Measurements from ENCODE around the gene RAB35.

Gene RAB35

DNA sequence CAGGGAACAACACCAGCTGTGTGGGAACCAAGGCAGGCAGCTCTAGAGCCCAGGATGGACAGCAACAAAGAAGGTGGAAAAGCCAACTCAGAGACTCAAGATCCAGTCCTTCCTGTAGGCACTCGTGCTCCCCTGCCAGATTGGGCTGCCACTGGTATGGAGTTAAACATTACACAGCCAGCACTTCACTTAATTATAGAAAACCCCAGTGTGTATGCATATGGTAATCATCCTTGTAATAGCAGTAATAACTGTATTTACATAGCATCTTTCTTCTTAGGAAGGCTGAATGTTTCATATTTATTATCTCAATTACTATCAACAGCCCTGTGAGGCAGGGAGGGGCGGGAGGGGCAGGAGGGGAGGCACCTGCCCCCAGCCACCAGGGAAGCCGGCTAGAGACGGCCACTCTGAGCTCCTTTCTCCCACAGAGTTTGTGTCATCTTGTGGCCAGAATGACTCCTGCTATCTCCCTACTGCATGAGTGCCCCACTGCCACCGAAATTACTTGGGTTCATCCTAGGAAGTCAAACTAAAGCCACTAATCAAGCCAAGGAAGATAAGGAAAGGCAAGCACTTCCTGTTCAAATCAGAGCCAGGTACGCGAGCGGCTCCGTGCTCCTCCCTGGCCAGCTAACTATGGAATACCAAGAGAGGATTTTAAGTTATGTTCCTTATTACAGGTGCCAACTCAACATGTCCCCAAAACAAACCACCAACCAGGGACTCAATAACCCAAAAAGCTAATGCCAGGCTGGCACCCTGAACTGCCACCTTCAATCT is 15.7 kb upstream of the RAB35 start:
- DNase-seq: no peak

DNA sequence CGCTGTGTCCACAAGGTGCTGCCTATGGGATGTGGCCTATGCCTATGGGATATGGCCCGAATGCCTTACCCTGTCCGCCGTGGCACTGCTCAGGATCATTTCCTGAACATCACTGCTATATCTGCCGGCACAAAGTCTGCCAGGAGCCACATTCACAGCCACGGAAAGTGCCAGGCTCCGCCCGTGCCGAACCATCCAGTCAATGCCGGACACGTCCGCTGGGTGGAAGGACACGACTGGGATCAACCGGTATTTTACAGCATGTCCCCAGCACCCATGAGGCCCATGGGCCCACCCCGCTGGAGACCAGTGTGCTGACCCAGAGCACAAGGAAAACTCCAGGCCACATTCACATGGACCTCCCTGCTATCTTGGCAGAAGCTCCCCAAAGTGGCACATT is 14.6 kb upstream of the RAB35 start:
- no peak for DNase-seq

DNA sequence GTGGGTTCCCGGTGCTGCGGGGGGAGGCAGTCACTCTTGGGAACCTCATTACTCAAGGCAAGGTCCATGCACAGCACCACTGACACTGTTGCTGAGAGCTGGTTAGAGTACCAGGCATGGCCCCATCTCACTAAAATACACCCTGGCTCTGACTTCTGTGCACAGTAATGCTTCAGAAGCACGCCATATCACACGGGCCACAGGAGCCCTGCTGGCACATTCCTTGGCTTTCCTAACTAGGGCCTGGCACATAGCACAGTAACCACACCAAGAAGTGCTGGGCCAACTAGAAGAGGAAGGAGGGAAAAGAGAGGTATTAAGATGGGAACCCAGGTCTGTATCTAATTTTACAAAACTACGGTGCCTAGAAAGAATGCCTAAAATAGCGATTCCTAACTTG is 13.5 kb upstream of the RAB35 start:
- no peak for DNase-seq

DNA sequence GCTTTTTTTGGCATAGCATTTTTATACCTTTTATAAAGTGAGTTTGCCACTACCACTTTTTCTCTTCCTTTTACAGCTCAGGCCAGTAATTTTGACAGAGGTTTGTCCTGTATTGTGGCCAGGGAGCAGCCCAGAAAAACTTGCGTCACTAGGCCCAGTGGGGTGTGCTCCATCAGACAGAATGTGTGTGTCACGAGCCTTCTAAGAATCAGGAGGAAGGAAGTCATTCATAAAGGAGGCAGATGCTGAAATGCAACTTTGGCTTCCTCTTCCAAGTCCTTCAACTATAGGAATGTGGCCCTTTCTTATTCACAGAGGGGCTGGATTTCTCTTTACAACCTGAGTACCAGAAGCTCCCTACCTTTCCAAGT is 10.1 kb upstream of the RAB35 start:
- peak in 1 of 2 donors; percentile 53 for DNase-seq

DNA sequence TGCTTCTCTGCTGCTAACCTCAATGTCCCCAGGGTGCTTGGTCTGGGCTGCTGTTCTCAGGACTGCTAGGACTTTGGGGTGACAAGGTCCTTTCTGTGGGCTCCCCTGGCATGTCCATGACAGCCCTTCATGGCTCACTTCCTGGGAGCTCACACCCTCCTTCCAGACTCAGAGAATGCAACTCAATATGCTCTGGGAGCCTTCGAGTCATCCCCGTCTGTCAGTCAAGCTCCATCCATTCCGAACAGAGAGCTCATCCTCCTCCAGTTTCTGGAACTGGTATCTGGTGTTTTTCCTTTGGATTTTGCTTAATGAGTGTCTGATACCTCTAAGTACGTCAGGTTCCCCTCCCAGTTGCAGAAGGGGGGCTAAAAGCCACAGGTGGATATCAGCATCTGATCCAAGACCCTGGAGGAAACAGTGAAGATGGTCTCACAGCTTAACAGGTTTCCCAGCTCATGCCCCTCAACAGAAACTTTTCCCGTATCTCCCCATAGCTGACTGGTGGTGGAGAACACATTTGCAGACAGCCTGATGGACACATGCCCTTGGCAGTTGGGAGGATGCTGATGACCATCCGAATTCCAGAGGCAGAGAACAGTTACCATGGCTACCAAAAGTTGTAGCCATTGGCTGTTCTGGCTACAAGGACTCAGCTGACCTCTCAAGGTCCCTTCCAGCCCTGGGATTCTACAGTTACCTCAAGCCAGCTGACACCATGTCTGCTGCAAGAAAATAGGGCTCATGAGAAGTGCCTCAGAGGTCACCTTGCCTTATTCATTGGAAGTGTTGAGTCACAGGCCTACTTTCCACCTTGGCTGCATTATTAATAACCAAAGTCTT is 9.5 kb upstream of the RAB35 start:
- DNase-seq: no peak

DNA sequence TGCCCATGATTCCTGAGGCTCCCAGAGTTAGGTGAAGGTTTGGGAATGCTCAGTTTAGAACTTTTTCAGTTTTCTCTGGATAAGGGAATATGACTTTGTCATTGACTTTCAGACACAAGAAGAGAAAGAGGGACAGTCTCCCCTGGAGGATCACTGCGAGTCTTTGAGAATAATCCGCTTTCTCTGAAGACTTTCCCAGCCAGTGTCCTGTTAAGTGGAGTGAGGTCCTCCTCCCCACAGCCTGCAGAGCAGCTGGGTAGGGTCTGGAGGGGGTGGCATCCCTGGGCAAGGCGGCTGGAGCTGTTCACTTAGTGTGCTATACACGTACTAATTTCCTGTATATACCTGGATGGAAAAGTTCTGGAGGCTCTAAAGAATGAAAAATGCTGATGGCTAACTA is 8.5 kb upstream of the RAB35 start:
- DNase-seq: no peak

DNA sequence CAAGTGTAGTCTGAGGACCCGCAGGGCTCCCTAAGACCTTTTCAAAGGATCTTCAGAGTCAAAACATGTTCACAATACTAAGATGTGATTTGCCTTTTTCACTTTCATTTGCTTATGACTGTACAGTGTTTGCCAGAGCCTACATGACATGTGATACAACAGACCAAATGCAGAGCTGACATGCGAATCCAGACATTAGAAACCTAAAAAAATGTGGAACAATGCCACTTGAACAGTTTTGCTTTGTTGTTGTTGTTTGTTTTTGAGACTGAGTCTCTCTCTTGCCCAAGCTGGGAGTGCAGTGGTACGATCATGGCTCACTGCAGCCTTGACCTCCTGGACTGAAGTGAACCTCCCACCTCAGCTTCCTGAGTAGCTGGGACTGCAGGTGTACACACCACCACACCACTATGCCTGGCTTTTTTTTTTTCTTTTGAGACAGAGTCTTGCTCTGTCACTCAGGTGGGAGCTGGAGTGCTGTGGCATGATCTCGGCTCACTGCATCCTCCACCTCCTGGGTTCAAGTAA is 5.3 kb upstream of the RAB35 start:
- DNase-seq: peak in 1 of 2 donors; percentile 21

DNA sequence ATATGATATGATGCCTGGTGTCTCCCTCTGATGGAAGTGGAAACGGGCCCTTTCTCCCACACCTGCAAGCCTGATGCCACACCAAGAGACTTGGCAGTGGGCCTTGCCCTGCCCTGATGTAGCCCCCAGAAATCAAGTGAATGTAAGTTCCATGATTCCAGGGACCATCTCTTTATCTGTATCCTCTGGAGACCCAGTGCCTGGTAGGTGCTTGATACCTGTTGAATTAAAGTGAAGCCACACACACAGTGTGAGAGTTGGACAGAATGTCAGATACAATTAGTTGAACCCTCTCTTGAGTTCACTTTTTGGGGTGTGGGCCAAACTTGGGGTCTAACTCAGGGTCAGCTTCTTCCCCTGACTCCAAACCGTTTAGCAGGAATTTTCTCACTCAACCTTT is 4.8 kb upstream of the RAB35 start:
- no peak for DNase-seq

DNA sequence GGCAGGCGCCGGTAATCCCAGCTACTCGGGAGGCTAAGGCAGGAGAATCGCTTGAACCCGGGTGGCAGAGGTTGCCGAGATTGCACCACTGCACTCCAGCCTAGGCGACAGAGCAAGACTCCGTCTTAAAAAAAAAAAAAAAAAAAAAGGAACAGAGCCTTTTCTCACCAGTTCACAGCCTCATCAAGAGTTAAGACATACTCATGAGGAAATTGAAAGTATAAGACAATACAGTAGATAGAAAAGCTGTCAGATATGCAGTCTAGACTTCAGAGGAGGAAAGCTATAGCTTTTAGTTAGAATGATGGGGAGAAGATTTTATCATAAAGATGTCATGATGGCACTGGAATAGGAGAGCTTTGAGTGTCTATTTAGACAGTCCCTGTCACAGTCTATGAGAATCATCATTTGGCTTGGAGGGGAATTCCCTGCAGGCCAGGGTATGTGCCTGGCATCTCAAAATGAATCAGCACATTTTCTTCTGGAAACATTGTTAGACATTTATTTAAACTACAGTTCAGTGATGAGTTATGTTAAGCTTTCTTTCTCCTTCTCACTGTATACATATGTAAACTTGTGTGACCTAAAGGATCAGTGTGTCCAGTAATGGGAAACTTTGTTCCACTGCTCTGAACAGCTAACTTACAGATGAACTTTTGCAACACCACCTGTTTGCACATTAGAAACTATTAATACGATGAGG is 2.9 kb upstream of the RAB35 start:
- DNase-seq: peak in 1 of 2 donors; percentile 36

DNA sequence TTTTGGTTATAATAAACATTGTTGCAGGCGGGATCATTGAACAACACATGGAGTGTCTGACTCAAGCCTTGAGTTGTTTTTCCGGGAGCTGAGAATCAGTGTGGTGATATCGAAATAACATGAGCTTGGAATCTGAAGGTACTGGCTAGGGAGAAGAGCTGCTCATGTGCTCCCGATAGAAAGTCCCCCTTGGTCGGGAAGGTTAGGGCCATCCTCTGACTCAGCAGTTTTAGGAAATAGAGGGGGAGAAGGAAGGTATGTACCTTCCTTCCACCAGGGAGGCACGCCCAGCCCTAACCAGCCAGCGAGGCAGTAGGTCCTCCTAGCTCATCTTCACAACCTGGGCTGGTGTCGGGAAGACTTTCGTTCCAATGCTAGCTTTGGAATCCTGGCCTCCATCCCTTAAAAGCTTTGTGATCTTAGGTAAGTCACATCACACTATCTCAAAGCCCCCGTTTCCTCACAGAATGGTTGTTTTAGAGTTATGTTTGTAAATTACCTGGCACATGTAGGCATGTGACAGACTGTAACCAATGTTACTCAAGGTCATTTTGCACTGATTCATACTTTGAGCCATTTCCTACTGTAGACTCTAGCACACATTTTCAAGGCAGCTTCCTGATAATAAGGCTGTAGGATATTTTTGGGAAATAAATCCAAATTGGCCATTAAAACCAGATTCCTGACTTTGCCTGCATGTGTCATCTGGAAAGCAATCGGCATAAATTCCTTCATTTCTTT is 1.9 kb upstream of the RAB35 start:
- no peak for DNase-seq

DNA sequence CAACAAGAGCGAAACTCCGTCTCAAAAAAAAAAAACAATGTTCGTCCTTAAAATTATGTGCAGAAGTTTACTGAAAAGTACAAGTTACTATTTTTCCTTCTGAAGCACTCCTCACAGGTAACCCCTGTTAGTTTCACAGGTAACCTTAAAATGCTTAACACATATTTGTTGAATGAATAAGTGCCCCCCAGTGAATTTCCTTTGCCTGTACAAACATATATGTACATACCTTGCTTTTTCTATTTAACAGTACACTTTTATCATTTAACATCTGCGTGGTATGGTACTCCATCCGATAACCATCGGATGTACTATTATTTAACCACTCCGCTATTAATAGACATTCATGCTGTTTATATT is 1.4 kb upstream of the RAB35 start:
- DNase-seq: no peak

DNA sequence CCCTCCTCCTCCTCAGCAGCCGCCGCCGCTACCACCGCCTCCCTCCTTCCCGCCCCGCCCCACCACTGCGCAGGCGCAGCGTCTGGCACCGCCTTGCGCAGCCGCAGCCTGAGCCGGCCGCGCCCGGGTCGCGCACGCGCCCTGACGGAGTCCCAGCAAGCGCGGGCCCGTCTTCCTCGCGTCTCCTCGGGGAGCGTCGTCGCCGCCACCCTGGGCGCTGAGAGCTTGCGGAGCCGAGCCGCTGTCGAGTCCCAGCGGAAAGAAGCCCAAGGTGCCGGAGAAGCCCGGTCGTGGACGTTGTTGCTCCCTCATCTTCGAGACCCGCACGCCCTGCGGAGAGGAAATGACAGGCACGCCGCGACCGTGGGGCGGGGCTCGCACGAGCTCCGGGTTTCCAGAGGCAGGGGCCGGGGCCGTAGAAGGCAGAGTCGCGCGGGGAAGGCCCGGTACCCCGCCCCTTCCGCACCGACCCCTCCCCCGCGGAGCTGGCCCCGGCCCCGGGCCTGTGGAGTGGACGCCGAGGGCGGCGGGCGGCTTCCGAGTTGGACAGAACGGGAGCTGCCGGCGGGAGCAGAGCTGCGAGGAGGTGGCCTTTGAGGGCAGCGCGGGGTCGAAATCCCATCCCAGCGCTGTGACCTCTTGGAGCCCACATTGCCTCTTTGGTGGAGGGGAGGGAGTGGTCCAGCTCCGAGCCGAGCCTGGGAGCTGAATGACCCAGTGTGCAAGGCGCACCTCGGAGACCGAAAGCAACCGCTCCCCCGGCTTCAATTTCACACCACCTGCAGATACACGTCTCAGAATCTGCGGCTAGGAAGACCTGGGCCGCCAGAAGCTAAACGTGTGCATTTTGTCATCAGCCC is 469 bp upstream of the RAB35 start:
- DNase-seq: peak; percentile 96 to 97

DNA sequence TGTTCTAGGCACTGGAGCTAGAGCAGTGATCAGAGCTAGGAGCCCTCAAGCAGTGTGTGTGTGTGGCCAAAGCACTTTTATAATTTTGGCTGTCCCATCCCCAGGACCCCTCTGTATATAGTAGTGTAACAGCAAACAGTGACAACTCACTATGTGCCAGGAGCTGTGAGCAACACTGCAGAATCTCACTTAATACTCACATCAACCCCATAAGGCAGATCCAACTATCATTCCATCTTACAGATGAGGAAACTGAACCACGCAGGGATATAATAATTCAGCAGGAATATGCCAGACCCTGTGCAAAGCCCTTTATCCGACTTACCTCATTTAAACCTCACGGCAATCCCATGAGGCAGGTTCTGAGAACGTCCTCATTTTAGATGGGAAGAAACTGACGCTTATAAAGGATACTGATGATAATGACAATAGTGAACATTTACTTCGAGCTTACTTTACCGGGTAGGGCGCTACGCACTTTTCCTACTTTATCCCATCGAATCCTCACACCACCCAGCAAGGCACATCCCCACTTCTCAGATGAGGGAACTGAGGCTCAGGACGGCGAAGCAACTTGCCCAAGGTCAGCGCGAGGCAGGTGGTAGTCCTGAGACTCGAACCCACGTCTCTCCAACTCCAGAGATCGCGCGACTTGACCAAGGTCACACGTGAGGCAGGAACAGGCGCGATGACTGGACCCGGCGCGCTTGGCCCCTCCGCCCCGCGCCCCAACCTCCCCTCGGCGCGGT is 687 bp downstream of the RAB35 start:
- DNase-seq: peak in 1 of 2 donors; percentile 39

DNA sequence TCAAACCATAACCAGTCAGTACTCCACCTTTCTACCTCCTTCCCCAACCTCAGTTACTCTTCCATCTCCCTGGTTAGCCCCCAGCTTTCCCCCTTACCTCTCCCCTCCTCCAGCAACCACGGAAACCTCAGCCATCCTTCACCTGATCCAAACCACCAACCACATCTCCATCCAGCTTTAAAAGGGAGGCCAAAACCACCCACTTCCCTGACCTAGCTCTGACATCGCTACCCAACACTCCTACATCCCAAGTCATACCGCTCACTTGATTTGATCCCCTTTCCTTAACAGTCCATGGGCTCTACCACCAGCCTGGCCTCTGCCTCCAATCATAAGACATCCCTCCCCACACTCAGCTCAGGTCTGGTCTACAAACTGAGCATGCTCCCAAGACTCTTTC is 1.5 kb downstream of the RAB35 start:
- no peak for DNase-seq

DNA sequence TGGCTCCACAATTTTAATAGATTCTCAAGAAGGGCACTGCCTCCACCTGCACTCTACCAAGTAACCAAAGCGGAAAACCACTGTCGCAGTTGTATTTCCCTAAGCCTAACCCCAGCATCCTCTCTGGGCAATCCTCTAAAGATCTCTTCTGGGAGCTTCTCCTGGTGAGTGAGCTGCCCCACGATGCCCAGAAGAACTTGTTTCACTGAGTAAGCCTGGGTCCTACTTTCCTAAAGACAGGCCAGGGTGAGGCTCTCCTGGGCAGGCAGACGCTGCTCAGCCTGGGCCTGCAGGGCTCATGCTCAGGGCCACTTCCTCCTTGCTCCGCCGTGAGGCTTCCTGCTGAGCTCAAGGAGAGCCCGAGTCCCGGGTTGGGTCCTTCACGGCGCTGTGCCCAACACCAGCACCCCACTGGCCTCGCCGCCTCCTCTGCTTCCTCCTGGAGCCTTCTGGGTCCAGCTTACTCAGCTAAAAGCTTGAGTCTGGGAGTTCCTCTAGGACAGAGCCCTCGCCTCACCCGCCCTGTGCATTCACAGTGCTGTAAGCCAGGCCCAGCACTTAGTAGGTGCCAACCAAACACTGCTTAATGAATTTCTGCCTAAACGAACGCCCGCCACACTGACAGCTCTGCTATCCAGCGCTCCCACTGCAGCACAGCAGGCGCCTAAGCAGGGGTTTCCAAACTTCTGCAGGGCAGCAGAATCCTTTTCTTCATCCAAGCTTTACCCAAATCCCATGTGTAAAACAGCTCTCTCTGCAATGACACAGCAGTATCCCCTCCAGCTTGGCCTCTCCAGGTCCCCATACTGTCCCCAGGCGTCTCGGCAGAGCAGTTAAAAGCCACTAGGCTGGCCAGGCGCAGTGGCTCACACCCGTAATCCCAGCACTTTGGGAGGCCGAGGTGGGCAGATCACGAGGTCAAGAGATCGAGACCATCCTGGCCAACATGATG is 5.7 kb downstream of the RAB35 start:
- peak; percentile 58 to 70 for DNase-seq

DNA sequence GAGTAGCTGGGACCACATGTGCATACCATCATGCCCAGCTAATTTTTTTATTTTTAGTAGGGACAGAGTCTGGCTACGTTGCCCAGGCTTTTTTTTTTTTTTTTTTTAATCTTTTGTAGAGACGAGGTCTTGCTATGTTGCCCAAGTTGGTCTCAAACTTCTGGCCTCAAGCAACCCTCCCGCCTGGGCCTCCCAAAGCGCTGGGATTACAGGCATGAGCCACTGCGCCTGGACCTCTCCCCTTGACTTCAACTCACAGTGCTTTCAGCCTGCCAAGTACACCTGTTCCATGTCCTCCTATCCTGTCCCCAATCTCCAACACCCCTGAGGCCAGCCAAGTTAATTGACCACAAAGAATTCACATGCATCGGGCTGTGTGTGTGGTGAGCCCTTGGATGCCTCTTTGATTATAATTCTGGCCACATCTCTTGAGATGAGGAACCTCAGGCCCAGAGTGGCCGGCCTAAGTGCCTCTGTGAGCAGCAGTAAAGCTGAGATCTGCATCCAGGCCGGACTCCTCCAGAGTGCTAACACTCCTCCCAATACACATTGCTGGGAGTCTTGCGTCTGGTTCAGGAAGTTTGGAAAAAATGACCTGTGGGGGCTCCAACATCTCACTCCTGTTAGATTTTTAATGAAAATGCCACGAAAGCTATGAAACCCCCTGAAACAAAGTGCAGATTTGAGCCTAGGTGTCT is 6.8 kb downstream of the RAB35 start:
- no peak for DNase-seq

DNA sequence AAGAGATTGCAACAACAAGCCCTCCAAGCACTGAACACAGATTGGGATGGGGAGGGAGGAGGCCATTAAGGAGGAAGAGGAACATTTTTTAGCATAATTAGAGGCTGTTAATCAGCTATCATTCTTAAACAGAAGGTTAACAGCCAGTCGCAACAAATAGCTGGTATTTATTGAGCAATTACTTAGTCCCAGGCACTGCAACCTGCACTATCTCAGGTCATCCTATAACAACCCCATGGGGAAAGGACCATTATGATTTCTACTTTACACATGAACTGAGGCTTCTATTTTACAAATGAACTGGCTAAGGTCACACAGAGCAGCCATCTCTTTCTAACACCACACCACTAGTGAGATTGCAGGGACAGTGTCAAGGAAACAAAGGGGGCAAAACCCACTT is 10.4 kb downstream of the RAB35 start:
- DNase-seq: no peak

DNA sequence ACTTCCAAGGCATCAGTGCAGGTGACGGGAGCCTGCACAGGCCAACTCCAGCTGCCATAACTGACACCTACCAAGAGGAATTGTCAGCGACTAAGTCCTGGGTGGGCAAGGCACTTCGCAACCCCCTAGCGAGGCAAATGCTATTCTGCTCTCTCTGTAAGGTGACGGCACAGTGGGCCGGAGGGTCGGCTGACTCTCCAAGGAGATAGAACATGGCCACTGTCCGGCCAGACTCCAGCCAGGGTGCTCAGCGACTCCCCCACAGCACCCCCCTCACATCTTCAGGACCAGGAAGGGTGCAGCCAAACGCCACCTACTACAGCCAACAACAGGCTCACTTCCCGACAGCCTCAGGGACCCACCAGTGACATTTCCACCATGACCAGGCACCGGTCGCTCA is 13.2 kb downstream of the RAB35 start:
- DNase-seq: no peak

DNA sequence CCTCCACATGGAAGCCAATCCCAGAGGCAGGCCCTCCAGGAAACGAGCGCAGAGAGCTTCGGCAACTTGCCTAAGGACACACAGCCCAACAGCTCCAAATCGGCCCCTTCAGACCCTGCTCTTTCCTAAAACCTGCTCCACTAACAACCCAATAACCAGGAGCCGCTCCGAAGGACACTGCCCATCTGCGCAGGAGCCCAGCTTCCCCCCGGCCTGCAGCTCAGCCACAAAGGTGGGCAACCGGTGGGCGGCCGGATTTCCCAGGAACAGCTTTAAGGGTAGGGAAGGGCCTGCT is 13.6 kb downstream of the RAB35 start:
- DNase-seq: no peak

Data from CD4-positive, alpha-beta T cell treated with Interferon alpha-2 for 1 hour (primary cell).